HepG2 (cell line): ENCODE data around the gene SMURF2. TPM values are rescaled to one million over a fixed set of nuclear protein-coding genes. Genes with fewer than 3 reads are reported as not detected.

ENCODE experiments used
- ATAC-seq: fragments of 200-7000 bp; cut with Tn5 transposase; 3 replicates; pipeline ENCODE4 v1.9.1; 2020; ENCODE audit warnings: mild to moderate bottlenecking, moderate library complexity
- BruUV-seq: library from RNA; stranded (reverse); fragments of 400-500 nt; replicated peaks from 2 replicates; lab custom pipeline; 2021; lab: Mats Ljungman, UMichigan
- CTCF ChIA-PET: fragments of 300-600 bp; formaldehyde crosslinking; extraction: SDS; loops from one replicate; lab custom pipeline; 2021; ENCODE audit warnings: low total read pairs, inconsistent platforms, low intra/inter-chr PET ratio; lab: Yijun Ruan, JAX
- POLR2A ChIA-PET: fragments of 350-600 bp; sonication (Branson Sonifier 250); formaldehyde crosslinking; loops from one replicate; lab custom pipeline; 2020; ENCODE audit warnings: antibody characterized with exemption, inconsistent platforms; lab: Yijun Ruan, JAX
- DNase-seq: peaks from one replicate; pipeline ENCODE4 v3.0.0-alpha.2; 2015; ENCODE audit warnings: low spot score
- FAIRE-seq: peaks from 3 replicates; lab custom pipeline; 2011; peaks lifted over from hg19 to GRCh38; lab: Jason Lieb, UNC
- H2AFZ ChIP-seq: one replicate; pipeline ENCODE4 v1.6.1; 2011; ENCODE audit warnings: low read length, inconsistent platforms
- H3K27ac ChIP-seq: fragments of 300-600 bp; 3 replicates; pipeline ENCODE4 v1.8.0; 2011; ENCODE audit warnings: mixed run types, mild to moderate bottlenecking, mixed read lengths, low read length, inconsistent platforms; ENCODE audit not compliant: insufficient read depth; ENCODE audit errors: extremely low read length
- H3K27me3 ChIP-seq, 2 experiments: fragments of 200-600 bp in 1 of 2; 2 replicates in 1 of 2; 3 replicates in 1 of 2; pipeline versions ENCODE4 v1.6.0 to v1.8.0; 2011; ENCODE audit warnings: low read length in 2 of 2, mild to moderate bottlenecking in 2 of 2, moderate library complexity in 2 of 2, inconsistent platforms in 1 of 2; ENCODE audit not compliant: insufficient read depth in 2 of 2, control insufficient read depth in 1 of 2
- H3K36me3 ChIP-seq, 2 experiments: fragments of 200-600 bp in 1 of 2; replicated peaks in 1 of 2; 2 replicates in 1 of 2; 3 replicates in 1 of 2; pipeline versions ENCODE4 v1.5.1 to v1.8.0; 2011; ENCODE audit warnings: low read length in 2 of 2, inconsistent platforms in 1 of 2; ENCODE audit not compliant: insufficient read depth in 2 of 2, control insufficient read depth in 1 of 2
- H3K4me1 ChIP-seq: 2 replicates; pipeline ENCODE4 v1.5.1; 2012; ENCODE audit warnings: low read length, inconsistent platforms; ENCODE audit not compliant: insufficient read depth
- H3K4me2 ChIP-seq: 2 replicates; pipeline ENCODE4 v1.6.0; 2011; ENCODE audit warnings: low read depth, low read length, inconsistent platforms
- H3K4me3 ChIP-seq, 3 experiments: fragments of 200-600 bp in 1 of 3; sonication (generic), shearing (Covaris generic) in 1 of 3; replicated peaks in 1 of 3; 2 replicates each; pipeline ENCODE4 v1.5.1; 2011 to 2016; ENCODE audit warnings: low read length in 3 of 3, inconsistent platforms in 2 of 3, low read depth in 2 of 3, mild to moderate bottlenecking in 2 of 3, control low read depth in 1 of 3, mixed read lengths in 1 of 3; ENCODE audit not compliant: insufficient read depth in 1 of 3
- H3K79me2 ChIP-seq: one replicate; pipeline ENCODE4 v1.6.1; 2011; ENCODE audit warnings: low read length, inconsistent platforms; ENCODE audit not compliant: insufficient read depth
- H3K9ac ChIP-seq: 2 replicates; pipeline ENCODE4 v1.6.0; 2011; ENCODE audit warnings: mild to moderate bottlenecking, low read depth, low read length, inconsistent platforms; ENCODE audit not compliant: insufficient read depth
- H3K9me3 ChIP-seq: 2 replicates; pipeline ENCODE4 v1.5.1; 2012; ENCODE audit warnings: mild to moderate bottlenecking, low read length
- H4K20me1 ChIP-seq: 2 replicates; pipeline ENCODE4 v1.6.0; 2011; ENCODE audit warnings: inconsistent platforms, mild to moderate bottlenecking, low read length, moderate library complexity; ENCODE audit not compliant: insufficient read depth
- ELF1 ChIP-seq: sonication (generic); formaldehyde crosslinking; IDR thresholded peaks from 2 replicates; pipeline ENCODE4 v1.4.0; 2020; ENCODE audit warnings: missing genetic modification reagents
- GTF3A ChIP-seq: sonication (generic); formaldehyde crosslinking; conservative IDR thresholded peaks from 2 replicates; pipeline ENCODE4 v1.4.0; 2020; ENCODE audit warnings: mild to moderate bottlenecking, missing genetic modification reagents
- KLF6 ChIP-seq: IDR thresholded peaks from 2 replicates; pipeline ENCODE4 v1.8.0; 2016; ENCODE audit warnings: missing biosample characterization, missing genetic modification reagents
- PHB2 ChIP-seq: fragments of 450-650 bp; IDR thresholded peaks from 2 replicates; pipeline ENCODE4 v1.6.1; 2018; ENCODE audit not compliant: partially characterized antibody
- STAT5B ChIP-seq: sonication (generic); formaldehyde crosslinking; IDR thresholded peaks from 2 replicates; pipeline ENCODE4 v1.4.0; 2020; ENCODE audit warnings: missing genetic modification reagents
- SUZ12 ChIP-seq: fragments of 150-350 bp; IDR thresholded peaks from 2 replicates; pipeline ENCODE4 v1.6.1; 2014; ENCODE audit warnings: low read depth, low read length
- THAP11 ChIP-seq: IDR thresholded peaks from 2 replicates; pipeline ENCODE4 v1.6.1; 2016; ENCODE audit warnings: missing biosample characterization, missing genetic modification reagents
- YEATS2 ChIP-seq: sonication (generic); formaldehyde crosslinking; IDR thresholded peaks from 2 replicates; pipeline ENCODE4 v1.4.0; 2020; ENCODE audit warnings: missing genetic modification reagents, borderline replicate concordance
- ZBTB25 ChIP-seq: IDR thresholded peaks from 2 replicates; pipeline ENCODE4 v1.6.1; 2018; ENCODE audit warnings: missing genetic modification reagents
- WGBS: methylation state at CpG from one replicate; pipeline ENCODE4 v1.1.6; 2017; ENCODE audit warnings: low lambda C conversion rate; 5-methylcytosine and 5-hydroxymethylcytosine counted together
- in situ Hi-C: cut with HindIII; loops from 2 replicates; pipeline ENCODE4 v1.10.0; 2017; ENCODE audit warnings: low pct_unique_long_range_greater_than_20kb; ENCODE audit not compliant: extremely low pct_ligation_motif_present
- intact Hi-C: fragments of 100-400 bp; cut with micrococcal nuclease; formaldehyde crosslinking; loops from one replicate; pipeline ENCODE4 v1.10.0; 2022; ENCODE audit not compliant: unreplicated experiment
- polyA plus RNA-seq, 8 experiments: library from polyadenylated mRNA; depleted of rRNA in 3 of 8; stranded (reverse) in 7 of 8; unstranded in 1 of 8; fragments of >200 nt; fragmentation: Illumina TruSeq in 4 of 8; extraction: Trizol in 4 of 8; gene quantifications; 2 replicates each; pipeline versions ENCODE4 v1.2.1 to v1.2.3, GENCODE V29; 2011 to 2016; ENCODE audit warnings: low read depth in 4 of 8, missing spikeins in 1 of 8, mixed read lengths in 1 of 8; ENCODE audit not compliant: insufficient read depth in 1 of 8
- total RNA-seq, 5 experiments: library from RNA; depleted of rRNA; stranded (reverse); fragments of >200 nt; fragmentation: Illumina TruSeq; extraction: Trizol; gene quantifications; 2 replicates each; pipeline ENCODE4 v1.2.3, GENCODE V29; 2016; ENCODE audit warnings: low read depth in 1 of 5
- TF ChIP-seq, protein P1 (sequence below): IDR thresholded peaks from 2 replicates; pipeline ENCODE4 v1.4.0; 2020; ENCODE audit warnings: mild to moderate bottlenecking, missing genetic modification reagents

The SMURF2 gene
- total and polyA plus RNA-seq, 2 of the 13 experiments (the other 11 are each of a cell fraction or from before 2014, with no cell fraction given): 14.9 to 24.3 TPM

DNA sequence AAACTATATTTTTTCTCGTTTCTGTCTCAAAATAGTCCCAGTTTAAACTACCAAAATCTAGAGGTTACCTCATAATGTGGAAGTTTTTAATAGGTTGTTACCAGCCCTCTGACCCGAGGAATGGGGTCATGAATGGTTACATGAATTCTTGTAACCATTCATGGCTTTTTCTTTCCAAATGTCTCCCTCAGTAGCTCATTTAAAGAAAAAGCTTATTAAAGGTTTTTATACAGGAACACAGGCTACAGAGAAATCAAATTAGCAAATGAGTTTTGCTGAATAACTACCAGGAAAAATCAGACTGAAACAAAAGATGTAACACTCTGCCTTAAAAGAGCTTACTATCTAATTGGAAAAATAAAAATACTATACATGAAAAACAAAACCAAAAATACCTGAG, 63.4 kb downstream of the SMURF2 start:
- no peaks in the 10 kb centered on the region for H3K9me3 ChIP-seq
- in situ Hi-C loops: no loop called here
- no peak overlapping the region for H3K4me3 ChIP-seq
- POLR2A ChIA-PET: no interaction called here
- H3K27me3 ChIP-seq: no peaks in the 10 kb centered on the region
- H4K20me1 ChIP-seq: no peaks in the 10 kb centered on the region; the same call in 1 of the 2 replicates
- H3K36me3 ChIP-seq: peaks cover 0 to 5% of the 10 kb centered on the region in 2 experiments; a peak in 4 of 5 replicates
- DNase-seq (no peak), ATAC-seq (no peak), FAIRE-seq (no peak)
- CTCF ChIA-PET: no interaction called here
- H3K9ac ChIP-seq: no peak overlapping the region
- TF ChIP-seq ELF1 (CRISPR knock-in tag) (no peak), STAT5B (CRISPR knock-in tag) (no peak), KLF6 (CRISPR knock-in tag) (no peak), ZBTB25 (CRISPR knock-in tag) (no peak), SUZ12 (no peak), PHB2 (no peak), YEATS2 (CRISPR knock-in tag) (no peak), GTF3A (CRISPR knock-in tag) (no peak), THAP11 (no peak)
- TF ChIP-seq, protein P1, sequence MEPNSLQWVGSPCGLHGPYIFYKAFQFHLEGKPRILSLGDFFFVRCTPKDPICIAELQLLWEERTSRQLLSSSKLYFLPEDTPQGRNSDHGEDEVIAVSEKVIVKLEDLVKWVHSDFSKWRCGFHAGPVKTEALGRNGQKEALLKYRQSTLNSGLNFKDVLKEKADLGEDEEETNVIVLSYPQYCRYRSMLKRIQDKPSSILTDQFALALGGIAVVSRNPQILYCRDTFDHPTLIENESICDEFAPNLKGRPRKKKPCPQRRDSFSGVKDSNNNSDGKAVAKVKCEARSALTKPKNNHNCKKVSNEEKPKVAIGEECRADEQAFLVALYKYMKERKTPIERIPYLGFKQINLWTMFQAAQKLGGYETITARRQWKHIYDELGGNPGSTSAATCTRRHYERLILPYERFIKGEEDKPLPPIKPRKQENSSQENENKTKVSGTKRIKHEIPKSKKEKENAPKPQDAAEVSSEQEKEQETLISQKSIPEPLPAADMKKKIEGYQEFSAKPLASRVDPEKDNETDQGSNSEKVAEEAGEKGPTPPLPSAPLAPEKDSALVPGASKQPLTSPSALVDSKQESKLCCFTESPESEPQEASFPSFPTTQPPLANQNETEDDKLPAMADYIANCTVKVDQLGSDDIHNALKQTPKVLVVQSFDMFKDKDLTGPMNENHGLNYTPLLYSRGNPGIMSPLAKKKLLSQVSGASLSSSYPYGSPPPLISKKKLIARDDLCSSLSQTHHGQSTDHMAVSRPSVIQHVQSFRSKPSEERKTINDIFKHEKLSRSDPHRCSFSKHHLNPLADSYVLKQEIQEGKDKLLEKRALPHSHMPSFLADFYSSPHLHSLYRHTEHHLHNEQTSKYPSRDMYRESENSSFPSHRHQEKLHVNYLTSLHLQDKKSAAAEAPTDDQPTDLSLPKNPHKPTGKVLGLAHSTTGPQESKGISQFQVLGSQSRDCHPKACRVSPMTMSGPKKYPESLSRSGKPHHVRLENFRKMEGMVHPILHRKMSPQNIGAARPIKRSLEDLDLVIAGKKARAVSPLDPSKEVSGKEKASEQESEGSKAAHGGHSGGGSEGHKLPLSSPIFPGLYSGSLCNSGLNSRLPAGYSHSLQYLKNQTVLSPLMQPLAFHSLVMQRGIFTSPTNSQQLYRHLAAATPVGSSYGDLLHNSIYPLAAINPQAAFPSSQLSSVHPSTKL (CRISPR knock-in tag): no peak
- H3K79me2 ChIP-seq: peaks cover 3% of the 10 kb centered on the region
- no peak overlapping the region for H2AFZ ChIP-seq
- intact Hi-C loops: no loop called here
- H3K4me1 ChIP-seq: peaks cover 6% of the 10 kb centered on the region
- no peak overlapping the region for H3K27ac ChIP-seq
- 90% methylated on average over 2 of the region's 2 CpGs for WGBS
- no peak overlapping the region for H3K4me2 ChIP-seq
- BruUV-seq: no TSS peak
